Mesenchymal stem cell (in vitro differentiated cells and primary cell): ENCODE results near the gene RPTOR.
A peak's percentile ranks its signal among the peaks of the same experiment; 100 is the strongest.

Source experiments
- DNase-seq: peaks from one replicate; pipeline ENCODE4 v3.0.0-alpha.2; 2013
- H2AFZ ChIP-seq: one replicate; pipeline ENCODE4 v1.6.1; 2013; ENCODE audit warnings: low read depth, mild to moderate bottlenecking, control low read depth, inconsistent platforms, low read length, moderate library complexity
- H2AK5ac ChIP-seq: 2 replicates; pipeline ENCODE4 v1.6.1; 2013; ENCODE audit warnings: low read length, moderate library complexity, mild to moderate bottlenecking, inconsistent platforms; ENCODE audit not compliant: severe bottlenecking
- H2BK120ac ChIP-seq: one replicate; pipeline ENCODE4 v1.6.1; 2013; ENCODE audit warnings: low read depth, mild to moderate bottlenecking, inconsistent platforms, low read length, moderate library complexity
- H2BK12ac ChIP-seq, 2 experiments: one replicate each; pipeline ENCODE4 v1.6.1; 2013; ENCODE audit warnings: inconsistent platforms in 2 of 2, low read length in 2 of 2, mild to moderate bottlenecking in 2 of 2, moderate library complexity in 2 of 2, control low read depth in 1 of 2
- H2BK15ac ChIP-seq: one replicate; pipeline ENCODE4 v1.6.1; 2013; ENCODE audit warnings: mild to moderate bottlenecking, low read depth, inconsistent platforms; ENCODE audit not compliant: poor library complexity, severe bottlenecking
- H2BK5ac ChIP-seq: 2 replicates; pipeline ENCODE4 v1.6.1; 2013; ENCODE audit warnings: low read depth, mild to moderate bottlenecking, low read length, control low read depth, inconsistent platforms; ENCODE audit not compliant: poor library complexity, severe bottlenecking
- H3K14ac ChIP-seq, 2 experiments: one replicate each; pipeline ENCODE4 v1.6.1; 2013; ENCODE audit warnings: inconsistent platforms in 2 of 2, low read length in 2 of 2, control low read depth in 1 of 2, mild to moderate bottlenecking in 1 of 2, moderate library complexity in 1 of 2
- H3K18ac ChIP-seq, 2 experiments: one replicate each; pipeline ENCODE4 v1.6.1; 2013; ENCODE audit warnings: inconsistent platforms in 2 of 2, low read length in 2 of 2, control low read depth in 1 of 2, low read depth in 1 of 2, mild to moderate bottlenecking in 1 of 2
- H3K23ac ChIP-seq, 2 experiments: one replicate each; pipeline ENCODE4 v1.6.1; 2013; ENCODE audit warnings: inconsistent platforms in 2 of 2, low read length in 2 of 2, mild to moderate bottlenecking in 2 of 2, moderate library complexity in 2 of 2, control low read depth in 1 of 2
- H3K27ac ChIP-seq: 2 replicates; pipeline ENCODE4 v1.5.1; 2013; ENCODE audit warnings: mild to moderate bottlenecking, moderate library complexity, low read length, control low read depth, inconsistent platforms; ENCODE audit not compliant: poor library complexity, severe bottlenecking
- H3K27me3 ChIP-seq, 2 experiments: 2 replicates each; pipeline versions ENCODE4 v1.6.1 to v1.7.0; 2013; ENCODE audit warnings: low read length in 2 of 2, mild to moderate bottlenecking in 2 of 2, moderate library complexity in 2 of 2, control low read depth in 1 of 2, inconsistent platforms in 1 of 2; ENCODE audit not compliant: control insufficient read depth in 1 of 2, insufficient read depth in 1 of 2
- H3K36me3 ChIP-seq, 2 experiments: 2 replicates each; pipeline versions ENCODE4 v1.6.1 to v1.7.0; 2013; ENCODE audit warnings: low read length in 2 of 2, control low read depth in 1 of 2, inconsistent platforms in 1 of 2, low read depth in 1 of 2, mild to moderate bottlenecking in 1 of 2; ENCODE audit not compliant: insufficient read depth in 2 of 2, control insufficient read depth in 1 of 2
- H3K4ac ChIP-seq, 2 experiments: one replicate each; pipeline ENCODE4 v1.6.1; 2013; ENCODE audit warnings: inconsistent platforms in 2 of 2, low read length in 2 of 2, mild to moderate bottlenecking in 2 of 2, moderate library complexity in 2 of 2, control low read depth in 1 of 2, low read depth in 1 of 2
- H3K4me1 ChIP-seq: 2 replicates; pipeline ENCODE4 v1.6.1; 2013; ENCODE audit warnings: low read depth, low read length, control low read depth; ENCODE audit not compliant: control insufficient read depth, insufficient read depth
- H3K4me2 ChIP-seq: 2 replicates; pipeline ENCODE4 v1.6.1; 2013; ENCODE audit warnings: low read length, mild to moderate bottlenecking, inconsistent platforms; ENCODE audit not compliant: poor library complexity, severe bottlenecking
- H3K4me3 ChIP-seq, 2 experiments: 2 replicates each; pipeline versions ENCODE4 v1.5.1 to v1.7.0; 2013; ENCODE audit warnings: low read length in 2 of 2, mild to moderate bottlenecking in 2 of 2, control low read depth in 1 of 2, low read depth in 1 of 2; ENCODE audit not compliant: insufficient read depth in 1 of 2
- H3K79me1 ChIP-seq: replicated peaks from 2 replicates; pipeline ENCODE4 v1.6.1; 2013; ENCODE audit warnings: mild to moderate bottlenecking, control low read depth, low read length, inconsistent platforms; ENCODE audit not compliant: poor library complexity, severe bottlenecking
- H3K9ac ChIP-seq: 2 replicates; pipeline ENCODE4 v1.7.0; 2013; ENCODE audit warnings: mild to moderate bottlenecking, low read length, moderate library complexity
- H3K9me3 ChIP-seq: 2 replicates; pipeline ENCODE4 v1.7.0; 2013; ENCODE audit warnings: mild to moderate bottlenecking, low read length; ENCODE audit not compliant: control insufficient read depth
- H4K8ac ChIP-seq: one replicate; pipeline ENCODE4 v1.6.1; 2013; ENCODE audit warnings: inconsistent platforms, mild to moderate bottlenecking, low read length, moderate library complexity
- H4K91ac ChIP-seq: one replicate; pipeline ENCODE4 v1.6.1; 2013; ENCODE audit warnings: mild to moderate bottlenecking, low read length, inconsistent platforms
- WGBS: methylation state at CpG from one replicate; pipeline ENCODE4 v1.1.7; 2013; ENCODE audit warnings: mixed read lengths; 5-methylcytosine and 5-hydroxymethylcytosine counted together

RPTOR gene

DNA sequence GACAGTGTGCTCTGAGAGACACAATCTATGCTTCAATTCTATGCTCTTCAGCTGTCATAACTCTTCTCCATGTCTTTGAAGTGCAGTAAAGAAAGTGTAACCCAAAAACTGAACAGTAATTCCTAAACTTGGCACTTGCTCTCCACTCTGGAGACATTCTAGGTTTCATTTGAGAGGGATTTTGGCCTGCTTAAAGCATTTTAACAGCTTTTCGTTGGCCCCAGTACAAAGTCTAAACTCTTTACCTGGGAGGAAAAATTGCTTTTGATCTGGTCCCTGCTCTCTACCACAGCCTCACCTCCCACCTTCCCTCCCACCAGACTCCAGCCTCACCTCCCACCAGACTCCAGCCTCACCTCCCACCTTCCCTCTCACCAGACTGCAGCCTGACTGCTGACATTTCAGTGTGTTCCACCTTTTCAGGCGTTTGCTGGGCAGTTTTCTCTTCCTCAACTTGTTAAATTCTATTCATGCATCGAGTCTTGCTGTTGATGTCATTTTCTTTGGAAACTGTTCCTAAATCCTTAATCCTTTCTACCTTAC, 132.6 kb downstream of the RPTOR start:
- peaks cover 41% of the 10 kb centered on the region for H3K79me1 ChIP-seq
- H3K4me1 ChIP-seq: peaks cover 13% of the 10 kb centered on the region
- H2BK15ac ChIP-seq: no peak overlapping the region
- DNase-seq: no peak
- H3K23ac ChIP-seq: no peak overlapping the region
- H2BK120ac ChIP-seq: no peak overlapping the region
- H3K4ac ChIP-seq: no peak overlapping the region
- H3K9ac ChIP-seq: no peak overlapping the region
- no peak overlapping the region for H2AK5ac ChIP-seq
- H2BK12ac ChIP-seq: no peak overlapping the region
- H2AFZ ChIP-seq: no peak overlapping the region
- no peak overlapping the region for H3K4me3 ChIP-seq
- no peaks in the 10 kb centered on the region for H3K27me3 ChIP-seq
- H2BK5ac ChIP-seq: no peak overlapping the region
- H3K14ac ChIP-seq: no peak overlapping the region
- H3K27ac ChIP-seq: no peak overlapping the region
- no peak overlapping the region for H3K4me2 ChIP-seq
- 100% methylated on average over 3 of the region's 3 CpGs for WGBS
- H3K18ac ChIP-seq: no peak overlapping the region
- H4K8ac ChIP-seq: no peak overlapping the region
- no peaks in the 10 kb centered on the region for H3K9me3 ChIP-seq
- H4K91ac ChIP-seq: no peak overlapping the region
- peaks cover 0 to 10% of the 10 kb centered on the region in 2 experiments for H3K36me3 ChIP-seq

GRCh38 chr17:80679816-80680215, 135.2 kb downstream of the RPTOR start:
- peak overlapping the region; percentile 2 for H2BK5ac ChIP-seq
- H2AK5ac ChIP-seq: peak overlapping the region; percentile 90
- no peaks in the 10 kb centered on the region for H3K9me3 ChIP-seq
- peak overlapping the region; percentile 40 to 93 for H3K4ac ChIP-seq
- peak overlapping the region; percentile 44 for H2BK120ac ChIP-seq
- WGBS: 84% methylated on average over 3 of the region's 3 CpGs
- H2BK15ac ChIP-seq: peak overlapping the region; percentile 44
- peak overlapping the region; percentile 16 for H3K27ac ChIP-seq
- no peak overlapping the region for H2AFZ ChIP-seq
- peaks cover 13% of the 10 kb centered on the region for H3K4me1 ChIP-seq
- H3K27me3 ChIP-seq: no peaks in the 10 kb centered on the region
- no peak overlapping the region for H3K4me3 ChIP-seq
- peaks cover 0 to 19% of the 10 kb centered on the region in 2 experiments for H3K36me3 ChIP-seq
- peak overlapping the region in 1 of 2 experiments; percentile 63 for H3K23ac ChIP-seq
- H4K91ac ChIP-seq: peak overlapping the region; percentile 54
- DNase-seq: peak; percentile 28
- H3K79me1 ChIP-seq: peaks cover 42% of the 10 kb centered on the region
- H4K8ac ChIP-seq: peak overlapping the region; percentile 19
- H3K4me2 ChIP-seq: no peak overlapping the region
- H3K14ac ChIP-seq: no peak overlapping the region
- H3K18ac ChIP-seq: peak overlapping the region; percentile 72 to 77
- H3K9ac ChIP-seq: no peak overlapping the region
- peak overlapping the region; percentile 55 to 63 for H2BK12ac ChIP-seq

DNA sequence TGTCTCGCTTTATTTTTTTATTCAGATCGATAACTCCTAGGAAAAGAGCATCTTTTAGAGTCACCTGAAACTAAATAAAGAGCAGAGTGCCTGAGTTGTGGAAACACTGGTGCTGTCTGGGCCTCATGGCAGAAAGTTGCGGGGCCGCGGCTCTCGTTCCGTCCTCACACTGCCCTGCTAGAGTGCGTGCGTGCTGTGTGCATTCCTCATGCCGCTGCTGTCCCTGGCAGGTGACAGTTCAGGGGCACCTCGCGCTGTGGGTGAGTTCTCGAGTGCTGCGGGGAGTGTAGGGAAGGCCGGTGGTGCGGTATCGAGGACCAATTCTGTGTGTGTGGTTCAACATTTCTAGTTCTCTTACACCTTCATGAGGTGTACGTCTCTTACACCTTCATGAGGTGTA, 136.6 kb downstream of the RPTOR start:
- Histone ChIP-seq H3K27ac (no peak overlapping the region), H3K27me3 (no peaks in the 10 kb centered on the region), H3K79me1 (peaks cover 41% of the 10 kb centered on the region), H2BK120ac (no peak overlapping the region), H2AK5ac (no peak overlapping the region), H3K4me2 (no peak overlapping the region), H3K9ac (no peak overlapping the region), H3K18ac (no peak overlapping the region), H3K36me3 (peaks cover 0 to 15% of the 10 kb centered on the region in 2 experiments), H3K14ac (peak overlapping the region in 1 of 2 experiments; percentile 30), H4K91ac (peak overlapping the region; percentile 82), H3K4me3 (no peak overlapping the region), H3K4ac (no peak overlapping the region), H3K23ac (no peak overlapping the region), H2BK15ac (peak overlapping the region; percentile 33), H3K9me3 (no peaks in the 10 kb centered on the region), H2AFZ (no peak overlapping the region), H2BK5ac (no peak overlapping the region), H2BK12ac (no peak overlapping the region), H3K4me1 (peaks cover 12% of the 10 kb centered on the region), H4K8ac (peak overlapping the region; percentile 36)
- DNase-seq: no peak
- 98% methylated on average over 18 of the region's 18 CpGs for WGBS

DNA sequence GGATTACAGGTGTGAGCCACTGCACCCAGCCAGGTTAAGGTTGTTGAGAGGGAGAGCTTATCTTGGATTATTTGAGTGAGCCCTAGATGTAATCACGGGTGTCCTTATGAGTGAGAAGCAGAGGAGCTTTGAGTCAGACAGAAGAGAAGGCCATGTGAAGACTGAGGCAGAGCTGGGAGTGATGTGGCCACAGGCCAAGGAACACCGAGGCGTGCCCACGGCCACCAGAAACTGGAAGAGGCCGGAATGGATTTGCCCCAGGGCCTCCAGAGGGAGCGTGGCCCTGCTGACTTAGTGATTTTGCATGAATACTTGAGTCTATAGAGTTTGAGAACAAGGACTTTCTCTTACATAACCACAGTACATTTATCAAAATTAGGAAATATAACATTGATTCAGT, 137.7 kb downstream of the RPTOR start:
- Histone ChIP-seq H3K36me3 (peaks cover 11 to 19% of the 10 kb centered on the region in 2 experiments), H2AFZ (no peak overlapping the region), H3K9me3 (no peaks in the 10 kb centered on the region), H3K23ac (no peak overlapping the region), H3K4ac (no peak overlapping the region), H3K4me2 (no peak overlapping the region), H3K4me3 (no peak overlapping the region), H3K14ac (no peak overlapping the region), H2BK12ac (no peak overlapping the region), H3K18ac (no peak overlapping the region), H4K8ac (no peak overlapping the region), H4K91ac (no peak overlapping the region), H3K4me1 (peaks cover 12% of the 10 kb centered on the region), H3K27ac (no peak overlapping the region), H3K79me1 (peaks cover 41% of the 10 kb centered on the region), H3K9ac (no peak overlapping the region), H2BK120ac (no peak overlapping the region), H2BK15ac (no peak overlapping the region), H2AK5ac (no peak overlapping the region), H3K27me3 (no peaks in the 10 kb centered on the region), H2BK5ac (no peak overlapping the region)
- DNase-seq: no peak
- WGBS: 93% methylated on average over 5 of the region's 6 CpGs
